Fibroblast of skin of back (primary cell): ENCODE measurements around the gene TDRD3.

ENCODE experiments used
- DNase-seq: peaks from one replicate; pipeline ENCODE4 v3.0.0-alpha.2; 2013

TDRD3 gene

GRCh38 chr13:60583196-60583888, 186.3 kb downstream of the TDRD3 start:
- peak; percentile 80 for DNase-seq

DNA sequence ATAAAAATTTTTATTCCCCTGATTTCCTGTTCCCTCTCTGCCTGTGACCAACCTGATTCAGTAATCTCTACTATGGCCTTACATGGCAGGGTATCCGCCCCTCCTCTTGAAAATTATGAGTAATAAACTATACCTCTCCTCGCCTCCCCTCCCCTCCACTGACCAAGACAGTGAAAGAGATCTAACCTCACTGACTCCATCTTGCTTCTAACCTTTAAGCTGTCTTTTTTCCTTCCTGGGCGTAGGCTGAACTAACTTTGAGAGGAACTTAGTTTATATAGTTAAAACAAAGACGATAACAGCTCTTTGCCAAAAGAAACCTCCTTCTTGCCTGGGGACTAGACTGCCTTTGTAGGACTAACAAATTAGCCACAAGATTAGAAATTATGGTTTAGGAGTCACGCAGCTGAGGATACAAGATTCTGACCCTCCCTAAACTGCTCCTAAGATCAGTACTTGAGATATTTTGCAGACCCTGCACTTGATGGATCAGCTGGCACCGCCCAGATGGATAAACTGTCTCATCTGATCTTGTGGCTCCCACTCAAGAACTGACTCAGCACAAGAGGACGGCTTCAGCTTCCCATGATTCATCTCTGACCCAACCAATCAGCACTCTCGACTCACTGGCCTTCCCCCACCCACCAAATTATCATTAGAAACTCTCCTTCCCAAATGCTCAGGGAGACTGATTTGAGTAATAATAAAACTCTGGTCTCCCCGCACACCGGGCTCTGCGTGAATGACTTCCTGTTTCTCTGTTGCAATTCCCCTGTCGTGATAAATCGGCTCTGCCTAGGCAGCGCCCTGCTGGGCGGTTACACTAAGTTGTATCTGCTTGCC, 187.1 kb downstream of the TDRD3 start:
- DNase-seq: peak; percentile 77

- peak; percentile 33 for DNase-seq
Observed at GRCh38 chr13:60584976-60585375, 188.0 kb downstream of the TDRD3 start.

GRCh38 chr13:60590800-60591747, 194.1 kb downstream of the TDRD3 start:
- DNase-seq: peak; percentile 40

DNA sequence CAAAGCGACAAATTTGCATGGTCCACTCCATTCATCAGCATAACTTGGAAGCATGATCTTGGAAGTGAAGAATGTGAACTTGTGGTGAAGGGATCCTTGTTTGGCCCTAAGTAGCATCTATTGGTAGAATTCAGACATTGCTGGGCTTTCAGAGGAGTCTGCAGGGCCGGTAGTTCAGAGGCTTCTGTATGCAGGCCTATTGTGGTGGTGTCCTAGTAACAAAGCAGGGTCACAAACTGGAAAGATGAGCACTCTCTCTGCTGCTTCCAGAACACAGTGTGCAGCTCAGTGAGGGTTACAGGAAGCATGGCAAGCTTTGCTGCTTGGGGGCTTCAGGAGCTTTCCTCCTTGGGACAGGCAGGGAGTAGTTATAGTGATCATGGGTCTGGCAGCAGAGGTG, 206.0 kb downstream of the TDRD3 start:
- no peak for DNase-seq

GRCh38 chr13:60604058-60604457, 207.0 kb downstream of the TDRD3 start:
- no peak for DNase-seq

GRCh38 chr13:60608954-60609353, 211.9 kb downstream of the TDRD3 start:
- DNase-seq: no peak

- DNase-seq: no peak
Observed at GRCh38 chr13:60611523-60611922, 214.5 kb downstream of the TDRD3 start.

- DNase-seq: no peak
Observed at GRCh38 chr13:60612593-60612992, 215.6 kb downstream of the TDRD3 start.

DNA sequence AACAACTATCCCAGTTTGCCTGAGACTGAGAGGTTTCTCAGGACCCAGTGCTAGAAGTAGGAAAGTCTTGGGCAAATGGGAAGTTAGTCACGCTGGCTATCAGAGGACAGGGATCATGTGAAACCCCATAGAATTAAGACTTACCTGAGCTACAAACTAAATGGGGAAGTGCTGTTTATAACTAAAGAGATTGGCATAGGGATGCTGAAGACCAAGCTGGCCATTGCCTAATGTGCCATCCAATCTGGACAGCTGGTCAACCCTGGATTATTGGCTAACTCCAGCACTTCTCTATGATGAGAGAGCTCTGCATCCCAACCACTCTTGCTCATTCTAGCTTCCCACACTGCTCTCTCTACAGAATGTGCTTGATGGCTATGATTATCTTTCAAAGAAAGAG, 216.1 kb downstream of the TDRD3 start:
- no peak for DNase-seq

DNA sequence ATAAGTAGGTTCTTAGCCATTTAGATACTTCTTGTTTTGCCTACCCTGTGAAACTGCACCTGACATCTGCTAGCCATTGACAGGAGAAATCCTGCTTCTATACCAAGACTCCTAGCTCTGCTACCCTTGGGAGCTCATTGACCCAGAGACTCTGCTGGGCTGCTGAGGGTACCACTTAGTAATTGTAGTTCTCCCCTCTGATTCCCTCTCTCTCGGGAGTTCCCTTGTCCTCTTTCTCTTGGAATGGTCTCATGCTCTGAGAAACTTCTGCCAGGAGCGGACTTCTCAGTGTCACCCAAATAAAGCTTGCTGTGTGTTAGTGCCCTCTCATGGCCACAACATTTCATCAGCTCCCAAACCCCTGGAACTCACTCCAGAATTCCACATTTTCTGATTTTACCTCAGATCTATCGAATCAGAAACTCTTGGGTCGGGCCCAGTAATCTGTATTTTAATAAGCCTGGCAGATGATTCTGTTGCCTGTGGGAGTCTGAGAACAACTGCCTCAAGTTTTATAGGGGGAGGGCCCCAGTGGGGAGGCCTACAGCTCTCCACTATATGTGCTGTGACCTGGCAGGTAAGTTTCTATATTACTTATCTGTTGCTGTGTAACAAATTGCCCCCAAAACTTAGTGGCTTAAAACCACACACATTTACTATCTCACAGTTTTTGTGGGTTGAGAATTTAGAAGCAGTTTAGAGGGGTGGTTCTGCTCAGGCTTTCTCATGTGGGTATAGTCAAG, 221.1 kb downstream of the TDRD3 start:
- DNase-seq: peak; percentile 21

- DNase-seq: no peak
Observed at GRCh38 chr13:60619461-60619860, 222.4 kb downstream of the TDRD3 start.

- peak; percentile 11 for DNase-seq
Observed at GRCh38 chr13:60620611-60621395, 223.8 kb downstream of the TDRD3 start.

DNA sequence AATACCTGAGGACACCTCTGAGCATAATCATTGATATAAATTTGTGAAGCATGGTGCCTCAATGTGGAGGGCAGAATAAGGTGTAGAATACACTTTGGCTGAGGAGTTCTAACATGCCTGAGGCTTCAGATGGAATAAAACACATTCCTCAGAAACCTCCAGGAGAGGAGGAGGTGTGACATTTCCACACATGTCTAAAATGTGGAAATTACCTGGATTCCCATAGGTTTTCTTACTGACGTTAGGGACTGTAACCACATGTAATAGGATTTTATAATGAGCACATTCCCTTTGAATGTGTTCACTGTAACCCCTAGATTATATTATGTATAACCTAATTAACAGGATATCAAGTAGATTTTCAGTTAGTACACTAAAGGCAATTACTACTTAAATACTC, 226.1 kb downstream of the TDRD3 start:
- no peak for DNase-seq
